ENCODE measurements around the gene NALCN. TPM values are rescaled to one million over a fixed set of nuclear protein-coding genes. Genes with fewer than 3 reads are reported as not detected.

The NALCN gene
- total RNA-seq, 6 experiments from 2014 or later: 0.09 to 0.81 (median 0.25) TPM

DNA sequence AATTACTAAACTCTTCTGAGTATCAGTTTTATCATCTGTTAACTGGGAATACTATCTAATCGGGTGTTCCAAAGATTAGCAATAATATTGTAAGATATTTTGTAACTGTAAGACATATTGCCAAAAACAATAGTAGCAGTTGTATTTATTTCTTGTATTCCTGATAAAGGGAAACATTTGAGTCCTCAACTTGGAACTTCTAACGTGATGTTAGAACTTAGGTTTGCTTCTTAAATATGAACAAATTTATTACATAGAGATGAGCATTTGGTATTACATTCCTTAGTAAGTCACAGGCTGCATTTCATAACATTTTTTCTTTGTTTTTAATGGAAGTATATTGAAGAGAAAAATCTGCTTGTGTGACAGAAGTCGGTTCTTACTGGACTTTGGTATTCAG, 225.3 kb downstream of the NALCN start:
- no peaks in the 10 kb centered on the region for H3K9me3 ChIP-seq
- H3K4me3 ChIP-seq: no peak overlapping the region
- DNase-seq (no peak), ATAC-seq (no peak)
- H3K4me1 ChIP-seq: no peaks in the 10 kb centered on the region
- intact Hi-C loops (cut with DNase I): no loop called here
- no peaks in the 10 kb centered on the region for H3K27me3 ChIP-seq
- WGBS (ENCODE audit: insufficient coverage, low coverage, low lambda C conversion rate, missing lambda C conversion rate): 57% methylated on average over 3 of the region's 3 CpGs
- H3K27ac ChIP-seq: no peak overlapping the region
- TF ChIP-seq, protein P1, sequence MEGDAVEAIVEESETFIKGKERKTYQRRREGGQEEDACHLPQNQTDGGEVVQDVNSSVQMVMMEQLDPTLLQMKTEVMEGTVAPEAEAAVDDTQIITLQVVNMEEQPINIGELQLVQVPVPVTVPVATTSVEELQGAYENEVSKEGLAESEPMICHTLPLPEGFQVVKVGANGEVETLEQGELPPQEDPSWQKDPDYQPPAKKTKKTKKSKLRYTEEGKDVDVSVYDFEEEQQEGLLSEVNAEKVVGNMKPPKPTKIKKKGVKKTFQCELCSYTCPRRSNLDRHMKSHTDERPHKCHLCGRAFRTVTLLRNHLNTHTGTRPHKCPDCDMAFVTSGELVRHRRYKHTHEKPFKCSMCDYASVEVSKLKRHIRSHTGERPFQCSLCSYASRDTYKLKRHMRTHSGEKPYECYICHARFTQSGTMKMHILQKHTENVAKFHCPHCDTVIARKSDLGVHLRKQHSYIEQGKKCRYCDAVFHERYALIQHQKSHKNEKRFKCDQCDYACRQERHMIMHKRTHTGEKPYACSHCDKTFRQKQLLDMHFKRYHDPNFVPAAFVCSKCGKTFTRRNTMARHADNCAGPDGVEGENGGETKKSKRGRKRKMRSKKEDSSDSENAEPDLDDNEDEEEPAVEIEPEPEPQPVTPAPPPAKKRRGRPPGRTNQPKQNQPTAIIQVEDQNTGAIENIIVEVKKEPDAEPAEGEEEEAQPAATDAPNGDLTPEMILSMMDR (IDR thresholded peaks at IDR 0.05): no peak
- no peak for TF ChIP-seq POLR2A (IDR thresholded peaks at IDR 0.05)
- no peaks in the 10 kb centered on the region for H3K36me3 ChIP-seq

DNA sequence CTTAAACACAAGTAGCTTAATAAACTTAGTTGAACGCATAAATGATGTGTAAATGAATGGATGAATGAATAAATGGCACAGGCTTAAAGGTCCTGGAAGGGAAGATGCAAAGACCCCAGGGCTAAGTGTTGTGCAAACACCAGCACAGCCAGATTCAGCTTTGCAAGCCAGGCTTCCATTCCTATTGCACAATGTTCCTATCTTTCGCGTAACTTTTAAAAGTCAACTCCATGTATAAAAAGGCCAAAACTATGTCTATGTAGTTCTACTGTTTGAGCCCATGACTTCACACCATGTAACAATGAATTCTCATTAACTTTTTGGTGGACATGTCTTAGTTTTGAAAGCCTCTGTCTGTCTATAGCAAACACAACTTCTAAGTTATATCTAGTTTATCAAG, 226.0 kb downstream of the NALCN start:
- H3K4me1 ChIP-seq: no peaks in the 10 kb centered on the region
- 58% methylated on average over 3 of the region's 3 CpGs for WGBS (ENCODE audit: insufficient coverage, low coverage, low lambda C conversion rate, missing lambda C conversion rate)
- no peaks in the 10 kb centered on the region for H3K9me3 ChIP-seq
- TF ChIP-seq, protein P1 (IDR thresholded peaks at IDR 0.05): no peak
- TF ChIP-seq POLR2A (IDR thresholded peaks at IDR 0.05): no peak
- DNase-seq (no peak), ATAC-seq (no peak)
- intact Hi-C loops (cut with DNase I): no loop called here
- H3K4me3 ChIP-seq: no peak overlapping the region
- no peaks in the 10 kb centered on the region for H3K27me3 ChIP-seq
- no peak overlapping the region for H3K27ac ChIP-seq
- no peaks in the 10 kb centered on the region for H3K36me3 ChIP-seq

DNA sequence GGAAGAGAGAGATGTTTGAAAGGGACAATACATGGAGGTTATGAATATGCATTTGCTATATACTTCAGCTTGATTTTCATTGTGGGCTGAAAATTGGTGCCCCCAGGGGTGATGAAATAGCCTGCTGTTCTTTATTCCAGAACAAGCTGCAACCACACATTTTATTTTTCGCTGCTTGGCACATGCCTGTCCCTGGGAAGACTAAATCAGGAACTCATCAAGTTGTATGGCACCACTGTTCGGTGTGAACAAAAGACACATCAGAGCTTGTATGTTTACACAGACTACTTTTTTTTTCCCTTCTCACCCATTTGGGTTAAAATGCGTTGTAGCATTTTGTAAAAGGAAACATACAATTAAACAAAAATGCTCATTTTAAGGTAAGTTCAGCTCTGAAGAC, 230.7 kb downstream of the NALCN start:
- intact Hi-C loops (cut with DNase I): no loop called here
- H3K27me3 ChIP-seq: no peaks in the 10 kb centered on the region
- no peak overlapping the region for H3K27ac ChIP-seq
- H3K4me1 ChIP-seq: no peaks in the 10 kb centered on the region
- no peak for TF ChIP-seq POLR2A (IDR thresholded peaks at IDR 0.05)
- TF ChIP-seq, protein P1 (IDR thresholded peaks at IDR 0.05): no peak
- no peaks in the 10 kb centered on the region for H3K9me3 ChIP-seq
- no peak for ATAC-seq
- WGBS (ENCODE audit: insufficient coverage, low coverage, low lambda C conversion rate, missing lambda C conversion rate): 58% methylated on average over 3 of the region's 3 CpGs
- DNase-seq: no peak
- no peak overlapping the region for H3K4me3 ChIP-seq
- H3K36me3 ChIP-seq: no peaks in the 10 kb centered on the region

GRCh38 chr13:101181076-101181685, 235.1 kb downstream of the NALCN start:
- intact Hi-C loops (cut with DNase I): no loop called here
- 52% methylated on average over 8 of the region's 9 CpGs for WGBS (ENCODE audit: insufficient coverage, low coverage, low lambda C conversion rate, missing lambda C conversion rate)

More at GRCh38 chr13:101181076-101181685, 235.1 kb downstream of the NALCN start:
- Histone ChIP-seq H3K4me3 (no peak overlapping the region), H3K27ac (no peak overlapping the region), H3K9me3 (no peaks in the 10 kb centered on the region), H3K4me1 (no peaks in the 10 kb centered on the region), H3K27me3 (no peaks in the 10 kb centered on the region), H3K36me3 (no peaks in the 10 kb centered on the region)
- ATAC-seq (no peak), DNase-seq (no peak)
- TF ChIP-seq, protein P1 (IDR thresholded peaks at IDR 0.05): no peak
- no peak for TF ChIP-seq POLR2A (IDR thresholded peaks at IDR 0.05)

Data from right lobe of liver (tissue), 6 donors.